Stimulated activated CD4-positive, alpha-beta T cell treated with anti-CD3 and anti-CD28 coated beads, TNF-alpha, amount 100 ng/mL, for 48 hours (primary cell): ENCODE results near the gene PDE6A.

Experiments used
- DNase-seq, 3 donors: peaks; one replicate each; pipeline ENCODE4 v3.0.0-alpha.2; 2020; ENCODE audit warnings: low read depth in 3 of 3

Gene PDE6A

GRCh38 chr5:149930749-149931574 is 13.6 kb downstream of the PDE6A start:
- no peak for DNase-seq

DNA sequence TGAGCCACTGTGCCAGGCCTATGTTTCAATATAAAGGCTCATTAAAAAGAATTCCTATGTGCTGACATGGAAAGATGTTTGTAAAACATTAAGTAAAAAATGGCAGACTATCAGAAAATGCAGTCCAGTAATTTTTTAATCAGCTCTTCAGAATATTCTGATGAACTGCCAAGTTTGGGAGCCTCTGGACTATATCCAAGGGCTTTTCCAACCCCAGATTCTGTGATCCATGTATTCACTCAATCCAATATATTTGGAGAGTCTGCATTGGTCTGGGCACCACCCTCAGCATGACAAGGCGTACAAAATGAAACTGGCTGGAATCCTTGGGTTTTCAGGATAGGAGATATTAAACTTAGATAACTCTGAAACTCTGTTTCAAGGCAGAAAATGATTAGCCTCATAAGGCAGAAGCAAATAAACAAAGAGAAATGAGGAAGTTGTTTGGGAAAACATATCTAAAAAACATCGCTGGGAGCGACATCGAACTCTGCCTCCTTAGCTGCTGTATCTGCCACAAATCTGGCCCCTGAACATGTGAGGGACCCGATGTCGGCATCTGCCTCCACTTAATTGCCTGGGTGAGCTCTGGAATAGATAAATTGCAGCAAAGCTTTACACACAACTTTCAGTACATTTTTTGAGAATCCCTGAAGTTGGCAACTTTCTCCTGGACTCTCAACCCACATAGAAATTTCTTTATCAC is 14.4 kb downstream of the PDE6A start:
- DNase-seq = no peak

GRCh38 chr5:149924486-149924885 is 20.1 kb downstream of the PDE6A start:
- DNase-seq = no peak

DNA sequence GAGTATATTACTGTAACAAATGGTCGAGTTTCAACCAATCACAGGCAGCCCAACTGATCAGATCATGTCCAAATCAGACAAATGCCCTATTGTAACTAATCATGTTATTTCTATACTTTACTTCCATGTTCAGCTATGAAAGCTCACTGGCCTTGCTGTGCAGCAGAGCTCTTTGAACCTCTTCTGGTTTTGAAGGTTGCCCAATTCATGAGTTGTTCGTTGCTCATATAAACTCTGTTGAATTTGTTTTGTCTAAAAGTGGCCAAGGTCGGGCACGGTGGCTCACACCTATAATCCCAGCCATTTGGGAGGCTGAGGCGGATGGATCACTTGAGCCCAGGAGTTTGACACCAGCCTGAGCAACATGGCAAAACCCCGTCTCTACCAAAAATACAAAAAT is 21.6 kb downstream of the PDE6A start:
- no peak for DNase-seq

DNA sequence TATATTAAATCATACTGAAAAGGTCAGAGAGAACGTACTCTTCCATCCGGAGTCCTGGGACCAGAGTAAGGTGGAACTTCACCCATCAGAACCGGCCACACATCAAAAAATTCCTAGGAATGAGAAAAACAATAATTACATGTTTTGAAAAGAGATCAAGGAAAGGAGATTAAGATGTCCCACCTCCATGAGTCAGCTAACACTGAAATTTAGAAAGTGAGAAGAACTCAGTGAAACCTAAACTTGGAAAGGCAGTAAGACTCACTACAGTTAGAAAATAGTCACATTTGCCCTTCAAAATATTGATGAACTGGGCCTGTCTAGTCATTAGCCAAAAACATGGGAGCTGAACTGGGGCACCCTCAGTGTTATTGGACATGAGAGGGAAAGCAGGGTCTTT is 23.0 kb downstream of the PDE6A start:
- DNase-seq = no peak

DNA sequence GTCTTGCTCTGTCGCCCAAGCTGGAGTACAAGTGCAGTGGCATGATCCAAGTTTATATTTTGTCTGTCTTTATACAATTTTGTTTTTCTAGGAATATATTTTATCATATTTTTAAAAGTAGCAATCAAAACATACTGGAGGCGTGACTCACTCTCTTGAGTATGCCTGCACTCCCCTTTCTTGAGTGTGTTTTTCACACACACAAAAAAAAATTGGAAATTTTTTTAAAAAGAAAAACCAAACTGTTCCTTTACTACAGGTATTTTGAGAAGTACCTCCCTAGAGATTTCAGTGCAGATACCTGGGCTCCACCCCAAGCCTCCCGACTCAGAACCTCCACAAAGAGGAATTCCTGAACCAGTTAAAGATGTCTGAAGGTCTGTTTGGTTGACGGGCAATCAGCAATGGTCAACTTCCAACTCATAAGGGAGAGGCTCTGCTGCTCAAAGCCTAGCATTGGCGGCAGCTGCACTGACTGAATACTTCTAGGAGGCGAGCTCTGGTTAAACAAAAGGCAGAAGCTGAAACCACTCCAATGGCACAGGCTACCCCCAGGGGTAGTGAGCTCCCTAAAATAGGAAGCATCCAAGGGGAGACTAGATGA is 27.4 kb downstream of the PDE6A start:
- no peak for DNase-seq

- DNase-seq = no peak
These were observed 28.1 kb downstream of the PDE6A start for GRCh38 chr5:149916334-149917072.

GRCh38 chr5:149915392-149916260 is 29.0 kb downstream of the PDE6A start:
- DNase-seq = no peak

DNA sequence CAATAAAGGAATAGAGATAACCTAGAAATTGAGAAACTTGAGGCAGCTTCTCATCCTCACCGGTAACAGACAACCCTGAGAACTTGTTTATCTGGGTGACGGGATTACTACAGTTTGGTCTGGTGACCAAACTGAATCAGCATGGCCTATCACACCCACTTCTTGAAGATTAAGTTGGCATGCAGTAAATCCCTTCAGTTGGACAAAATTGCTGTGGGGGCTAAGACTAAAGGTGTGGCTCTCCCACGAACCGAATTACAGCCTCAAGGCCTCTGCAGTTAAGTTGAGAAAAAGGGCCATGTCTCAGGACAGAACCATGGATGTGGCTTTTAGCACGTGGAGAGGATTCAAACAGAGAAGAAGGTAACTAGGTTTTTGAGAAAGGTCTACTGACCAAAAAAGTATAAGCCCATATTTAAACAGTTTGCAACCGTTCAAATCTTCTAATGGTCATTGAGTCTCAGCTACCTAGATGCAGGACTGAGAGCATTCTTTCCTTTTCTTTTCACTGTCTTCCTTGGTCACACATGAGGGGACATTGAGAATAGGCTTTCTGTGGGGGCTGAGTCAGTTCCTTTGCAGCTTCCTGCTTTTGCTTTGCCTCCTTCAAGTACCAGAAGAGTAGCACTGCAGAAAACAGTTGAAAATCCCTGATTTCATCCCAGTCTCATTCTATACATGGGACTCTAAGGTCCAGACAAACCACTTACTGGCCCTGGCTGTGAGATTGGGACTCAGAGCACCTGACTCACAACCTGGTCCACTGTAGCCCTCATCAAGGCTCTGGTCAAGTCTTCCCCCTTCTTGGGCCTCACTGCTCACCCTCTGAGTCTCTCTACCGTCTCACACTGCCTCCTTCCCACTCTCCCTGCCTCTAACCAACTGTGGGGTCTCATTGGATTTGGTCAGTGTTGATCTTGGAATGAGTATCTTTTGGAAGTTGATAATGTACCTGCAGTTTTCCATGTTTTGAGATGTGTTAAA is 30.9 kb downstream of the PDE6A start:
- DNase-seq = no peak

GRCh38 chr5:149912226-149912871 is 32.2 kb downstream of the PDE6A start:
- DNase-seq = no peak

GRCh38 chr5:149911031-149911430 is 33.6 kb downstream of the PDE6A start:
- no peak for DNase-seq

DNA sequence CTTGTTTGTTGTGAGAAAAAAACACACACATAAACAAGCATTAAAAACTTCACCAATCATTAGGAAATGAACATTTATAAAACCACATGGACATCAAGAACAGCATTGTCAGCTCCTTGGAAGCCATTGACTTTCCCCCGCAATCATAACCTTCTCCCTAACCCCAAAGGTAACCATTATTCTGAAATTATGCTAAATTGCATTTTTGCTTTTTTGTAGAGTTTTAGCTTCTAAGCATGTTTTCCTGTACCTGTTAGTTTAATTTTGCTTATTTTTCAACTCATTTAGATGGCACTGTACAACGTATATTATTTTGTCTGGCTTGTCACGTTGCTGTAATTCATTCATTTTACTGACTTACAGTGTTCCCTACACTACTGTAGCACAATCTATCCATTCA is 36.8 kb downstream of the PDE6A start:
- no peak for DNase-seq

DNA sequence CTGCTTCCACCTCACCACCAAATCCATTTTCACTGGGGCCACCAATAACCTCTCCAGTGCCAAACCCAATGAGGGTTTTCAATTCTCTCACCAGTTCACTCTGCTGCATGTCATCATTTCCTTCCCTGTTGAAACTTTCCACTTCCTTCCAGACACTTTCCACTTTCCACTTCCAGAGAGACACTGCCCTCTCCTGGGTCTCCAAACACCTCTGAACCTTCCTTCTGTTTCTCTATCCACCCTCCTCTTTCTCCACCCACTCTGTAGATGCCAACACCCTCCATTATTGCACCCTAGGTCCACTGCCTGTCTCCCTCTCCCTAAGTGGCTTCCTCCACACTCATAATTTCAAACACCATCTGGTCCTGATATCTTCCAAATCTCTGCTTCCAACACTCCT is 39.6 kb downstream of the PDE6A start:
- no peak for DNase-seq

DNA sequence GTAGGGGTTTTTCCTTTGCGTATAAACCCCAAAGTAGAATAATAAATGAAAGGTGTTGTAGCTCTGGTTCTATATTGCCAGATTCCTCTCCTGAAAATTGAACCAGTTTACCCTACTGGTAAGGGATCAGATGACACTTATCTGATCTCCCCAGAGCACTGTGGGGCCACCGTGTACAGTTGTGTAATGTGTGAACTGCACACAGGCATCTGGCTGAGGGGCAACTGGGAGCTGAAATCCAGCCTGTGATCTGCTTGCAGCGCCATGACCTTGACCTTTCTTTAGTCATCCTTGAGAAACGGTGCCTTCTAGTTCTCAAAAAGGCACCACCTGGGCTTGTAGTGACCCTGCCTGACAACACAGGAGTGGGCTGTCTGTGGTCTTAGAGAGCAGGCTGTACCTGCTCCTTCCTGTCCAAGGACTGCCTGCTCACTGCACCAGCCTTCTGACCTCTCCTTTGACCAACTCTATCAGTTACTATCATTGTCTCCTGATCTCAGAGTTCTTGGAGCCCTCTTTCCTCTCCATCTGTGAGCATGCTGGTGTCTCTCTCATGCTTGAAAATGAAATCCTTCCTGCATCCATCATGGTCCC is 40.2 kb downstream of the PDE6A start:
- no peak for DNase-seq

DNA sequence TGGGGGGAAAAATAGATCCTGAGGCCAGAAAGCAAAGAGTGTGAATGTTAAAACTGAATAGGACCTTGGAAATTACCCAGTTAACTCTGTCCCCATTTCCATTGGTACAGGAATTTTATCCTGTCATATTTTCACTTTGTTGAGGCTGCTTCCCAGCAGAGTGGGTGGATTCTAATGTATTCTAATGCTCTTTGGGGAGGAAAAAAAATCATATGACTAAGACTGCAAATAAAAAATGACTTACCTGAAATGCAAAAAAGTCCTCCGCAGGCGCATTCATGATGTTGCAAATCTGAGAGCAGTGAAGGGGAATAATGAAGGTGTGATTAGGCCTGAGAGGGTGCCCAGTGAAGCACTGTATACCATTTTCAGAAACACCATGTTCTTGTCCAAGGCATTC is 41.2 kb downstream of the PDE6A start:
- DNase-seq = no peak

GRCh38 chr5:149902177-149902576 is 42.4 kb downstream of the PDE6A start:
- no peak for DNase-seq

GRCh38 chr5:149901511-149901910 is 43.1 kb downstream of the PDE6A start:
- DNase-seq = no peak

GRCh38 chr5:149900390-149900789 is 44.2 kb downstream of the PDE6A start:
- DNase-seq = no peak

DNA sequence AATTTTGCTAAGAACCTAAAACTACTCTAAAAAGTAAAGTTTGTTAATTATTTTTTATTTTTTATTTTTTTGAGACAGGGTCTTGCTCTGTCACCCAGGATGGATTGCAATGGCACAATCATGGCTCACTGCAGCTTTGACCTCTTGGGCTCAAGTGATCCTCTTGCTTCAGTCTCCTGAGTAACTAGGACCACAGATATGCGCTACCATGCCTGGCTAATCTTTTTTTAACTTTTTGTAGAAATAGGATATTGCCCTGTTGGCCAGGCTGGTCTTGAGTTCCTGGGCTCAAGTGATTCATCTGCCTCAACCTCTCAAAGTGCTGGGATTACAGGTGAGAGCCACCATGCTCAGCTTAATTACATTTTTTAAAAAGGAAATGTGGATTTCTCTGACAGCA is 45.8 kb downstream of the PDE6A start:
- DNase-seq = no peak
